ENCODE results near the gene SMAD3.

DNA sequence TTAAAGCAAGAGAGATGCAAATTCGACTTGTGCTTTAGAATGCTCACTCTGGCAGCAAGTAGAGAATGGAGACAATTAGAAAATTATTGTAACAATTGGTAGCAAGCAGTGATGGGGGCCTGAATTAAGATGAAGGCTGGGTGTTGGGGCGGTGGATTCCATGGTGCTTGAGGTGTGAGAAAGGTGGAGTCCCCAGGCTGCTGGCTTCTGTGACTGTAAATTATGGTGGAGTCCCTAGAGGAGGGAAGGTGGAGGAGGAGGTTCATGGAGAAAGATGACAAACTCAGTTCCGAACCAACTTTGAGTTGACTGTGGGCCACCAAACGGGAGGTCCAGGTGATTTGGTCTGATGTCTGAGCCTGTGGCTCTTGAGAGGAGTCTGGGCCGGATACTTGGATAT, 10.7 kb upstream of the SMAD3 start:
- TF ChIP-seq, protein P1, sequence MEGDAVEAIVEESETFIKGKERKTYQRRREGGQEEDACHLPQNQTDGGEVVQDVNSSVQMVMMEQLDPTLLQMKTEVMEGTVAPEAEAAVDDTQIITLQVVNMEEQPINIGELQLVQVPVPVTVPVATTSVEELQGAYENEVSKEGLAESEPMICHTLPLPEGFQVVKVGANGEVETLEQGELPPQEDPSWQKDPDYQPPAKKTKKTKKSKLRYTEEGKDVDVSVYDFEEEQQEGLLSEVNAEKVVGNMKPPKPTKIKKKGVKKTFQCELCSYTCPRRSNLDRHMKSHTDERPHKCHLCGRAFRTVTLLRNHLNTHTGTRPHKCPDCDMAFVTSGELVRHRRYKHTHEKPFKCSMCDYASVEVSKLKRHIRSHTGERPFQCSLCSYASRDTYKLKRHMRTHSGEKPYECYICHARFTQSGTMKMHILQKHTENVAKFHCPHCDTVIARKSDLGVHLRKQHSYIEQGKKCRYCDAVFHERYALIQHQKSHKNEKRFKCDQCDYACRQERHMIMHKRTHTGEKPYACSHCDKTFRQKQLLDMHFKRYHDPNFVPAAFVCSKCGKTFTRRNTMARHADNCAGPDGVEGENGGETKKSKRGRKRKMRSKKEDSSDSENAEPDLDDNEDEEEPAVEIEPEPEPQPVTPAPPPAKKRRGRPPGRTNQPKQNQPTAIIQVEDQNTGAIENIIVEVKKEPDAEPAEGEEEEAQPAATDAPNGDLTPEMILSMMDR (IDR thresholded peaks at IDR 0.05; ENCODE audit: poor library complexity, severe bottlenecking): no peak
- TF ChIP-seq EZH2 (IDR thresholded peaks at IDR 0.05; ENCODE audit: borderline replicate concordance, insufficient read depth, low read length, poor library complexity, severe bottlenecking): no peak
- no peak for TF ChIP-seq SMC3 (conservative IDR thresholded peaks at IDR 0.05; ENCODE audit: poor library complexity)
- TF ChIP-seq POLR2AphosphoS5 (IDR thresholded peaks at IDR 0.05): no peak
- TF ChIP-seq, protein P2, sequence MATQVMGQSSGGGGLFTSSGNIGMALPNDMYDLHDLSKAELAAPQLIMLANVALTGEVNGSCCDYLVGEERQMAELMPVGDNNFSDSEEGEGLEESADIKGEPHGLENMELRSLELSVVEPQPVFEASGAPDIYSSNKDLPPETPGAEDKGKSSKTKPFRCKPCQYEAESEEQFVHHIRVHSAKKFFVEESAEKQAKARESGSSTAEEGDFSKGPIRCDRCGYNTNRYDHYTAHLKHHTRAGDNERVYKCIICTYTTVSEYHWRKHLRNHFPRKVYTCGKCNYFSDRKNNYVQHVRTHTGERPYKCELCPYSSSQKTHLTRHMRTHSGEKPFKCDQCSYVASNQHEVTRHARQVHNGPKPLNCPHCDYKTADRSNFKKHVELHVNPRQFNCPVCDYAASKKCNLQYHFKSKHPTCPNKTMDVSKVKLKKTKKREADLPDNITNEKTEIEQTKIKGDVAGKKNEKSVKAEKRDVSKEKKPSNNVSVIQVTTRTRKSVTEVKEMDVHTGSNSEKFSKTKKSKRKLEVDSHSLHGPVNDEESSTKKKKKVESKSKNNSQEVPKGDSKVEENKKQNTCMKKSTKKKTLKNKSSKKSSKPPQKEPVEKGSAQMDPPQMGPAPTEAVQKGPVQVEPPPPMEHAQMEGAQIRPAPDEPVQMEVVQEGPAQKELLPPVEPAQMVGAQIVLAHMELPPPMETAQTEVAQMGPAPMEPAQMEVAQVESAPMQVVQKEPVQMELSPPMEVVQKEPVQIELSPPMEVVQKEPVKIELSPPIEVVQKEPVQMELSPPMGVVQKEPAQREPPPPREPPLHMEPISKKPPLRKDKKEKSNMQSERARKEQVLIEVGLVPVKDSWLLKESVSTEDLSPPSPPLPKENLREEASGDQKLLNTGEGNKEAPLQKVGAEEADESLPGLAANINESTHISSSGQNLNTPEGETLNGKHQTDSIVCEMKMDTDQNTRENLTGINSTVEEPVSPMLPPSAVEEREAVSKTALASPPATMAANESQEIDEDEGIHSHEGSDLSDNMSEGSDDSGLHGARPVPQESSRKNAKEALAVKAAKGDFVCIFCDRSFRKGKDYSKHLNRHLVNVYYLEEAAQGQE (IDR thresholded peaks at IDR 0.05; ENCODE audit: borderline replicate concordance): no peak
- no peak for TF ChIP-seq MXI1 (conservative IDR thresholded peaks at IDR 0.05; ENCODE audit: poor library complexity, severe bottlenecking)
- no peak for TF ChIP-seq EP300 (conservative IDR thresholded peaks at IDR 0.05; ENCODE audit: poor library complexity, severe bottlenecking)
- TF ChIP-seq TAF1 (IDR thresholded peaks at IDR 0.05; ENCODE audit: low read depth): no peak

All from neural cell (in vitro differentiated cells).